ENCODE data around the gene SLC16A8. TPM values are rescaled to one million over a fixed set of nuclear protein-coding genes. Genes with fewer than 3 reads are reported as not detected.

The SLC16A8 gene
- total and polyA plus RNA-seq, 12 donors = 0.30 to 1.3 (median 0.53) TPM; not detected in 4

DNA sequence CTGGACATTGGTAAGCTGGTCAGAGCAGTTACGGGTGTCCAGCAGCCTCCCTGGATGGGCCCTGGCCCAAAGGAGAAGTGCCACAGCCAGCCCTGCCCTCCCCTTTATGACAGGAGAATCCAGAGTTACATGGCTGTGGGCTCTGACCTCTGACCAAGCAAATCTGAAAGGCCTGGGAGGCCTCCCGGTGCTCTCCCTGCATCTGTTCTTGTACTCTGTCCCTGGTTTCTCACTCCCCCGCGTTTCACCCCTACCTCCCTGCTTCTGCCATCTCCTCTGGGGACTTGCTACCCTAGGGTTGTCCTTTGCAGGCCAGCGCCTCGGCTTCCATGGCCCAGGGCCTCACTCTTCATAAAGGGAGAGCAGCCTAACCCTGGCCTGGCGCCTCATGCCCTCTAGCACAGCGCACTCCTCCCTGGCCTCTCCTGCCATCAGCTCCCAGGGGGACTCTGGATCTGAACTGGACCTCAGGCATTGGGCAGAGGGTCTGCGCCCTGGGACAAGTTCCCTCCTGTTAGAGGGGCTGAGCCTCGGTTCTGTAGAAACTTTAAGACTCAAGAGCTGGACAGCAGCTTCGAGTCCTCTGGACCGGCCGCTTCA, 16.1 kb downstream of the SLC16A8 start:
- DNase-seq = no peak
- Histone ChIP-seq H3K9me3 (replicated peaks in 1 of 3) (no peaks in the 10 kb centered on the region), H3K36me3 (replicated peaks in 1 of 2) (peaks cover 0 to 49% of the 10 kb centered on the region in 2 donors), H3K27me3 (no peaks in the 10 kb centered on the region), H3K4me3 (no peak overlapping the region), H3K27ac (peak overlapping the region in 1 of 5 donors; percentile 65), H3K4me1 (replicated peaks in 1 of 2) (no peaks in the 10 kb centered on the region)
- WGBS, 4 donors = 88 to 91% (median 90%) methylated on average over 8 to 13 of the region's 13 CpGs
- intact Hi-C loops (cut with DNase I) = loop anchor here in 1 of 2 donors (10.0 kb wide), 1 partner anchor 507 kb away; the partner anchor contains the start of gene DMC1
- TF ChIP-seq POLR2A (IDR thresholded peaks at IDR 0.05) = no peak

DNA sequence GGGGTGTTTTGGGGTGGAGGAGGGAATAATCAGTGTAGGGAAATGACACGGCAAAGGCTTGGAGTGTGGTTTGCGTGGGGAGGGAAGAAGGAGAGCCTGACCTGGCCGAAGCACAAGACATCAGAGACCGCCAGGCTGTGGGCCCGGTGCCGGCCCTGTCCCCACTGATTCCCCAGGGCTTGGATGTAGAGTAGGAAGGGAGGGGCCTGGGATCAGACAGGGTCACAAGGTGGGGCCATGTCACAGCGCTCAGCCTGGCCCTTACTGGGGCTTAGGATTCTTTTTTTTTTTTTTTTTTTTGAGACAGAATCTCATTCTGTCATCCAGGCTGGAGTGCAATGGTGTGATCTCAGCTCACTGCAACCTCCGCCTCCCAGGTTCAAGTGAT, 17.0 kb downstream of the SLC16A8 start:
- no peak for DNase-seq

DNA sequence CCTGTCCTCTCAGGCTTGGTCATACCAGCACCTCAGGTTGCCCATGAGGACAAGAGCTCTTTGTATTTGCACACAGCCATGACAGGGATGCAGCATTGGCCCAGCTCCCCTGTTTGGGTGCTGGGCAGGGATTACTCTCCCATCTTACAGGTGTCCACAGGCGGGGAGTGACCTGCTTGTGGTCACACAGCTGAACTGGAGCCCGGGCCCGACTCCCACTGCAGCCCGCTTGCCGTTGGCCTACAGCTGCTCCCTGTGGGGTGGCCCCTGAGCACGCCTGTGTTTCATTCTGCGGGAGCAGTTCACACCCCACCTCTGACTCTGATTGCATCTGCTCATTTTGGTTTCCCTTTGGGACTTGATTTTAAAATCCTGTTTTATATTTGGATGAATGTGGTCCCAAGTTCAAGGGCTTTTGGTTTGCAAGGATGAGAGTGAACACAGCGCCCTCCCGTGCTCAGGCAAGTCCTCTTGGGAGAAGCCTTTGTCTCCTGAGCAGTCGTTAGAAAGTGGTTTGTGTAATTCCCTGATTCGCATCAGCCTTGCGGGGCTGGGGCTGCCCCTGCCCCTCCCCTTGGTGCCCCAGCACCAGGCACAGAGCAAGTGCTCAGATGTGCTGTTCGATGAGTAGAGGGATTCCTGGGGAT, 17.5 kb downstream of the SLC16A8 start:
- Histone ChIP-seq H3K36me3 (replicated peaks in 1 of 2) (peaks cover 0 to 46% of the 10 kb centered on the region in 2 donors), H3K27me3 (no peaks in the 10 kb centered on the region), H3K9me3 (replicated peaks in 1 of 3) (no peaks in the 10 kb centered on the region), H3K4me3 (no peak overlapping the region), H3K27ac (peak overlapping the region in 1 of 5 donors; percentile 12), H3K4me1 (replicated peaks in 1 of 2) (peaks cover 0 to 6% of the 10 kb centered on the region in 2 donors)
- 84 to 94% (median 89%) methylated on average over 8 to 13 of the region's 13 CpGs for WGBS, 4 donors
- DNase-seq = no peak
- TF ChIP-seq POLR2A (IDR thresholded peaks at IDR 0.05) = no peak
- TF ChIP-seq, protein P1, sequence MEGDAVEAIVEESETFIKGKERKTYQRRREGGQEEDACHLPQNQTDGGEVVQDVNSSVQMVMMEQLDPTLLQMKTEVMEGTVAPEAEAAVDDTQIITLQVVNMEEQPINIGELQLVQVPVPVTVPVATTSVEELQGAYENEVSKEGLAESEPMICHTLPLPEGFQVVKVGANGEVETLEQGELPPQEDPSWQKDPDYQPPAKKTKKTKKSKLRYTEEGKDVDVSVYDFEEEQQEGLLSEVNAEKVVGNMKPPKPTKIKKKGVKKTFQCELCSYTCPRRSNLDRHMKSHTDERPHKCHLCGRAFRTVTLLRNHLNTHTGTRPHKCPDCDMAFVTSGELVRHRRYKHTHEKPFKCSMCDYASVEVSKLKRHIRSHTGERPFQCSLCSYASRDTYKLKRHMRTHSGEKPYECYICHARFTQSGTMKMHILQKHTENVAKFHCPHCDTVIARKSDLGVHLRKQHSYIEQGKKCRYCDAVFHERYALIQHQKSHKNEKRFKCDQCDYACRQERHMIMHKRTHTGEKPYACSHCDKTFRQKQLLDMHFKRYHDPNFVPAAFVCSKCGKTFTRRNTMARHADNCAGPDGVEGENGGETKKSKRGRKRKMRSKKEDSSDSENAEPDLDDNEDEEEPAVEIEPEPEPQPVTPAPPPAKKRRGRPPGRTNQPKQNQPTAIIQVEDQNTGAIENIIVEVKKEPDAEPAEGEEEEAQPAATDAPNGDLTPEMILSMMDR (IDR thresholded peaks at IDR 0.05) = no peak
- intact Hi-C loops (cut with DNase I) = loop anchor here in 1 of 2 donors (10.0 kb wide), 1 partner anchor 508 kb away; the partner anchor contains the start of gene DMC1

More for the DNA sequence above, 17.0 kb downstream of the SLC16A8 start:
- H3K9me3 ChIP-seq (replicated peaks in 1 of 3) = no peaks in the 10 kb centered on the region
- peak overlapping the region in 1 of 5 donors; percentile 12 for H3K27ac ChIP-seq
- TF ChIP-seq POLR2A (IDR thresholded peaks at IDR 0.05) = no peak
- TF ChIP-seq, protein P1 (IDR thresholded peaks at IDR 0.05) = no peak
- no peaks in the 10 kb centered on the region for H3K27me3 ChIP-seq
- 77 to 87% (median 84%) methylated on average over 8 of the region's 8 CpGs for WGBS, 4 donors
- peaks cover 0 to 46% of the 10 kb centered on the region in 2 donors for H3K36me3 ChIP-seq (replicated peaks in 1 of 2)
- intact Hi-C loops (cut with DNase I) = loop anchor here in 1 of 2 donors (10.0 kb wide), 1 partner anchor 508 kb away; the partner anchor contains the start of gene DMC1
- peaks cover 0 to 6% of the 10 kb centered on the region in 2 donors for H3K4me1 ChIP-seq (replicated peaks in 1 of 2)
- H3K4me3 ChIP-seq = no peak overlapping the region

DNA sequence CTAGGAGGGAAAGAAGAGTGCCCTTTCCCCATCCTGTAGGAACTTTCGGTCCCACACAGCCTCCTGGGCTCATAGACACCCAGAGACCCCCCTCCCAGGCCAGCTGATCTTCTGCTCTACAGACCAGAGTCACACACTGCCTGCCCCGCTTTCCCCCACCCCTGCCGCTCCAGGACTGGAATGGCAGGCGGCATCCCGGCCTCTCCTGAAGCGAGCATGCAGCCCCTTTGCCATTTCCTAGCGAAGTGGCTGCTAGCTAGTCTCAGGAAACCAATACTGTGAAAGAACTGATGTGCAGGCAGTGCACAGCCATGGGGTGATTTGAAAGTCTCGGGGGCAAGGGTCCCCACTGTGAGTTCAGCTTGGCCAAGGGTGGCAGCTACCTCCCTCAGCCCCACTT, 18.4 kb downstream of the SLC16A8 start:
- no peak for TF ChIP-seq POLR2A (IDR thresholded peaks at IDR 0.05)
- TF ChIP-seq, protein P1 (IDR thresholded peaks at IDR 0.05) = no peak
- Histone ChIP-seq H3K9me3 (replicated peaks in 1 of 3) (no peaks in the 10 kb centered on the region), H3K27me3 (no peaks in the 10 kb centered on the region), H3K36me3 (replicated peaks in 1 of 2) (peaks cover 0 to 46% of the 10 kb centered on the region in 2 donors), H3K4me1 (replicated peaks in 1 of 2) (peaks cover 0 to 6% of the 10 kb centered on the region in 2 donors), H3K27ac (no peak overlapping the region), H3K4me3 (no peak overlapping the region)
- intact Hi-C loops (cut with DNase I) = loop anchor here in 1 of 2 donors (10.0 kb wide), 1 partner anchor 509 kb away; the partner anchor contains the start of gene DMC1
- 90 to 97% (median 95%) methylated on average over 7 to 8 of the region's 8 CpGs for WGBS, 4 donors
- no peak for DNase-seq

Measured in adrenal gland (tissue), 12 donors.